SK-N-SH treated with all-trans-retinoic acid at 6 μM for 48 hours (cell line): ENCODE data around the gene LGALS1.

Experiments
- ATAC-seq: fragments of 200-7000 bp; cut with Tn5 transposase; 3 replicates; pipeline ENCODE4 v1.9.1; 2020; ENCODE audit warnings: mild to moderate bottlenecking, moderate library complexity
- ARNTL ChIP-seq: fragments of 450-650 bp; formaldehyde crosslinking; IDR thresholded peaks from 2 replicates; pipeline ENCODE4 v1.5.0; 2020; ENCODE audit warnings: low read depth, mild to moderate bottlenecking, moderate library complexity, borderline replicate concordance
- BACH2 ChIP-seq: fragments of 250-450 bp; sonication (Bioruptor Pico); IDR thresholded peaks from 2 replicates; pipeline ENCODE4 v1.9.0; 2021; ENCODE audit warnings: mild to moderate bottlenecking, borderline replicate concordance
- CREB5 ChIP-seq: fragments of 250-450 bp; sonication (Bioruptor Pico); IDR thresholded peaks from 2 replicates; pipeline ENCODE4 v1.5.1; 2020; ENCODE audit warnings: low read depth, mild to moderate bottlenecking, moderate library complexity
- CSDC2 ChIP-seq: fragments of 250-450 bp; sonication (Bioruptor Pico); IDR thresholded peaks from 2 replicates; pipeline ENCODE4 v1.5.0; 2020; ENCODE audit warnings: mild to moderate bottlenecking, moderate library complexity
- CSRNP3 ChIP-seq: fragments of 250-450 bp; sonication (Bioruptor Pico); IDR thresholded peaks from 2 replicates; pipeline ENCODE4 v1.5.1; 2021; ENCODE audit warnings: mild to moderate bottlenecking, moderate library complexity
- ESRRG ChIP-seq: fragments of 250-450 bp; sonication (Bioruptor Pico); IDR thresholded peaks from 2 replicates; pipeline ENCODE4 v1.6.1; 2021; ENCODE audit warnings: mild to moderate bottlenecking
- GLIS3 ChIP-seq: fragments of 250-450 bp; sonication (Bioruptor Pico); IDR thresholded peaks from 2 replicates; pipeline ENCODE4 v1.5.0; 2020; ENCODE audit warnings: mild to moderate bottlenecking, moderate library complexity
- ISL1 ChIP-seq: fragments of 250-450 bp; sonication (Bioruptor Pico); IDR thresholded peaks from 2 replicates; pipeline ENCODE4 v2.1.2; 2022; ENCODE audit warnings: mild to moderate bottlenecking, moderate library complexity
- OSR1 ChIP-seq: fragments of 250-450 bp; sonication (Bioruptor Pico); IDR thresholded peaks from 2 replicates; pipeline ENCODE4 v1.8.0; 2022; ENCODE audit warnings: moderate library complexity, mild to moderate bottlenecking, inconsistent platforms
- PATZ1 ChIP-seq: fragments of 250-450 bp; sonication (Bioruptor Pico); IDR thresholded peaks from 2 replicates; pipeline ENCODE4 v1.8.0; 2020; ENCODE audit warnings: mild to moderate bottlenecking, moderate library complexity, borderline replicate concordance
- PPARA ChIP-seq: fragments of 250-450 bp; sonication (Bioruptor Pico); IDR thresholded peaks from 2 replicates; pipeline ENCODE4 v1.5.0; 2020; ENCODE audit warnings: mild to moderate bottlenecking, borderline replicate concordance
- RARB ChIP-seq: fragments of 250-450 bp; sonication (Bioruptor Pico); IDR thresholded peaks from 2 replicates; pipeline ENCODE4 v1.8.0; 2021; ENCODE audit warnings: mild to moderate bottlenecking, moderate library complexity
- SNAI2 ChIP-seq: fragments of 250-450 bp; sonication (Bioruptor Pico); IDR thresholded peaks from 2 replicates; pipeline ENCODE4 v1.5.0; 2020; ENCODE audit warnings: mild to moderate bottlenecking, moderate library complexity
- TCF4 ChIP-seq: fragments of 250-450 bp; sonication (Bioruptor Pico); IDR thresholded peaks from 2 replicates; pipeline ENCODE4 v1.8.0; 2021; ENCODE audit warnings: mild to moderate bottlenecking, moderate library complexity, borderline replicate concordance
- TOX ChIP-seq: fragments of 250-450 bp; sonication (Bioruptor Pico); IDR thresholded peaks from 2 replicates; pipeline ENCODE4 v1.8.0; 2021; ENCODE audit warnings: mild to moderate bottlenecking, moderate library complexity, borderline replicate concordance
- TSHZ2 ChIP-seq: fragments of 250-450 bp; sonication (Bioruptor Pico); IDR thresholded peaks from 2 replicates; pipeline ENCODE4 v1.5.0; 2020; ENCODE audit warnings: mild to moderate bottlenecking, moderate library complexity
- ZC3H10 ChIP-seq: fragments of 250-450 bp; sonication (Bioruptor Pico); IDR thresholded peaks from 2 replicates; pipeline ENCODE4 v1.5.1; 2021; ENCODE audit warnings: mild to moderate bottlenecking, moderate library complexity
- ZFP3 ChIP-seq: fragments of 250-450 bp; sonication (Bioruptor Pico); IDR thresholded peaks from 2 replicates; pipeline ENCODE4 v1.5.0; 2020; ENCODE audit warnings: mild to moderate bottlenecking, moderate library complexity
- ZFP30 ChIP-seq: fragments of 450-650 bp; formaldehyde crosslinking; IDR thresholded peaks from 2 replicates; pipeline ENCODE4 v1.5.0; 2022; ENCODE audit warnings: mild to moderate bottlenecking, moderate library complexity
- ZNF565 ChIP-seq: fragments of 450-650 bp; formaldehyde crosslinking; conservative IDR thresholded peaks from 2 replicates; pipeline ENCODE4 v1.5.0; 2020; ENCODE audit warnings: low read depth, mild to moderate bottlenecking, moderate library complexity
- ZNF8 ChIP-seq: fragments of 450-650 bp; formaldehyde crosslinking; IDR thresholded peaks from 2 replicates; pipeline ENCODE4 v1.5.0; 2020; ENCODE audit warnings: mild to moderate bottlenecking, moderate library complexity

LGALS1 gene

GRCh38 chr22:37664249-37665101, 11.0 kb upstream of the LGALS1 start:
- no peak for ATAC-seq
- TF ChIP-seq ZNF8 (CRISPR knock-in tag) (no peak), TSHZ2 (CRISPR knock-in tag) (no peak), RARB (CRISPR knock-in tag) (no peak), ARNTL (CRISPR knock-in tag) (no peak), BACH2 (no peak), SNAI2 (CRISPR knock-in tag) (no peak), PATZ1 (CRISPR knock-in tag) (no peak), ZNF565 (CRISPR knock-in tag) (no peak), TCF4 (CRISPR knock-in tag) (no peak), CSDC2 (CRISPR knock-in tag) (no peak), ISL1 (CRISPR knock-in tag) (no peak), CREB5 (CRISPR knock-in tag) (no peak), ZC3H10 (no peak), ESRRG (CRISPR knock-in tag) (no peak), ZFP3 (CRISPR knock-in tag) (no peak), ZFP30 (no peak), CSRNP3 (CRISPR knock-in tag) (no peak), OSR1 (CRISPR knock-in tag) (no peak), GLIS3 (no peak)

- TF ChIP-seq PPARA (no peak), TOX (CRISPR knock-in tag) (no peak), ARNTL (CRISPR knock-in tag) (no peak), PATZ1 (CRISPR knock-in tag) (no peak), TSHZ2 (CRISPR knock-in tag) (no peak), CSDC2 (CRISPR knock-in tag) (no peak), ESRRG (CRISPR knock-in tag) (no peak), CREB5 (CRISPR knock-in tag) (no peak)
- ATAC-seq: no peak
Measured at GRCh38 chr22:37665487-37665886, 9.9 kb upstream of the LGALS1 start.
